Measurements from ENCODE around the gene TMPRSS9. TPM values are rescaled to one million over a fixed set of nuclear protein-coding genes. Genes with fewer than 3 reads are reported as not detected.
A peak's percentile ranks its signal among the peaks of the same experiment; 100 is the strongest.

TMPRSS9 gene
- total and polyA plus RNA-seq, 2 of the 13 experiments (the other 11 are each of a cell fraction or from before 2014, with no cell fraction given) = 2.5 to 5.2 TPM

- TF ChIP-seq, protein P1, sequence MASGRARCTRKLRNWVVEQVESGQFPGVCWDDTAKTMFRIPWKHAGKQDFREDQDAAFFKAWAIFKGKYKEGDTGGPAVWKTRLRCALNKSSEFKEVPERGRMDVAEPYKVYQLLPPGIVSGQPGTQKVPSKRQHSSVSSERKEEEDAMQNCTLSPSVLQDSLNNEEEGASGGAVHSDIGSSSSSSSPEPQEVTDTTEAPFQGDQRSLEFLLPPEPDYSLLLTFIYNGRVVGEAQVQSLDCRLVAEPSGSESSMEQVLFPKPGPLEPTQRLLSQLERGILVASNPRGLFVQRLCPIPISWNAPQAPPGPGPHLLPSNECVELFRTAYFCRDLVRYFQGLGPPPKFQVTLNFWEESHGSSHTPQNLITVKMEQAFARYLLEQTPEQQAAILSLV (CRISPR knock-in tag; IDR thresholded peaks at IDR 0.05; ENCODE audit: borderline replicate concordance) = peak; percentile 62; the same call in 1 of the 2 replicates
- TF ChIP-seq ATF2 (CRISPR knock-in tag; IDR thresholded peaks at IDR 0.05) (peak; percentile 65), KDM5A (IDR thresholded peaks at IDR 0.05; ENCODE audit: borderline replicate concordance, low read length) (peak; percentile 81), ZNF136 (CRISPR knock-in tag; IDR thresholded peaks at IDR 0.05; ENCODE audit: low read depth) (peak; percentile 36; the same call in 1 of the 2 replicates), GABPB1 (CRISPR knock-in tag; IDR thresholded peaks at IDR 0.05) (peak; percentile 99), ZSCAN30 (CRISPR knock-in tag; IDR thresholded peaks at IDR 0.05) (no peak), PHF20 (CRISPR knock-in tag; IDR thresholded peaks at IDR 0.05) (peak; percentile 84), MZF1 (CRISPR knock-in tag; IDR thresholded peaks at IDR 0.05; ENCODE audit: borderline replicate concordance) (no peak), RERE (CRISPR knock-in tag; IDR thresholded peaks at IDR 0.05; ENCODE audit: low read depth) (0 out of 2 replicates have a peak, but pooled peaks have one; percentile 11), KLF6 (CRISPR knock-in tag; IDR thresholded peaks at IDR 0.05) (peak; percentile 52; the same call in 1 of the 2 replicates), SIN3B (IDR thresholded peaks at IDR 0.05; ENCODE audit: low read length) (no peak), ZKSCAN5 (CRISPR knock-in tag; IDR thresholded peaks at IDR 0.05) (no peak), ZNF558 (CRISPR knock-in tag; IDR thresholded peaks at IDR 0.05; ENCODE audit: borderline replicate concordance) (peak; percentile 73; the same call in 1 of the 2 replicates), ZSCAN5A (CRISPR knock-in tag; IDR thresholded peaks at IDR 0.05; ENCODE audit: borderline replicate concordance) (peak; percentile 82)
- TF ChIP-seq, protein P2, sequence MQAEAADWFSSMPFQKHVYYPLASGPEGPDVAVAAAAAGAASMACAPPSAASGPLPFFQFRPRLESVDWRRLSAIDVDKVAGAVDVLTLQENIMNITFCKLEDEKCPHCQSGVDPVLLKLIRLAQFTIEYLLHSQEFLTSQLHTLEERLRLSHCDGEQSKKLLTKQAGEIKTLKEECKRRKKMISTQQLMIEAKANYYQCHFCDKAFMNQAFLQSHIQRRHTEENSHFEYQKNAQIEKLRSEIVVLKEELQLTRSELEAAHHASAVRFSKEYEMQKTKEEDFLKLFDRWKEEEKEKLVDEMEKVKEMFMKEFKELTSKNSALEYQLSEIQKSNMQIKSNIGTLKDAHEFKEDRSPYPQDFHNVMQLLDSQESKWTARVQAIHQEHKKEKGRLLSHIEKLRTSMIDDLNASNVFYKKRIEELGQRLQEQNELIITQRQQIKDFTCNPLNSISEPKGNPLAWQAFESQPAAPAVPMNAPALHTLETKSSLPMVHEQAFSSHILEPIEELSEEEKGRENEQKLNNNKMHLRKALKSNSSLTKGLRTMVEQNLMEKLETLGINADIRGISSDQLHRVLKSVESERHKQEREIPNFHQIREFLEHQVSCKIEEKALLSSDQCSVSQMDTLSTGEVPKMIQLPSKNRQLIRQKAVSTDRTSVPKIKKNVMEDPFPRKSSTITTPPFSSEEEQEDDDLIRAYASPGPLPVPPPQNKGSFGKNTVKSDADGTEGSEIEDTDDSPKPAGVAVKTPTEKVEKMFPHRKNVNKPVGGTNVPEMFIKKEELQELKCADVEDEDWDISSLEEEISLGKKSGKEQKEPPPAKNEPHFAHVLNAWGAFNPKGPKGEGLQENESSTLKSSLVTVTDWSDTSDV (CRISPR knock-in tag; IDR thresholded peaks at IDR 0.05) = no peak
Observed at GRCh38 chr19:2427429-2428320, 67.6 kb downstream of the TMPRSS9 start, which contains the start of gene TIMM13 (continued).
